Measurements from ENCODE around the gene WDR64.

WDR64 gene

DNA sequence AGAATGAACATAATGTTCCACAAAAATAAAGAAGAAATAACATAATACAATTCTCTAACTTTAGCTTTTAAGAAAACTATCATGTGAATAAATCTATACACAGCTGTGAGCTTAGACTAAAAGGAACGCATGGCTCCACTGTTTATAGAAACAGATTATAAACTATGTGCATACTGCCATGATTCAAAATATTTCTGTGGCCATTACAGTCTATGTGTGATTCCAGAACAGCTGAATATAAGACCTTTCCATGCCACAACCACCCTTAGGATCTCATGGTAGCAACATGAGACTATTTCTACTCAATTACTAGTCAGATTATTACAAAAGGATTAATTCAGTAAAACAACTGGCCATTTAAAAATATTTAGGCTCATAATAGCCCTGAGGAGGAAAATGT, 15.8 kb upstream of the WDR64 start:
- TF ChIP-seq, protein P1, sequence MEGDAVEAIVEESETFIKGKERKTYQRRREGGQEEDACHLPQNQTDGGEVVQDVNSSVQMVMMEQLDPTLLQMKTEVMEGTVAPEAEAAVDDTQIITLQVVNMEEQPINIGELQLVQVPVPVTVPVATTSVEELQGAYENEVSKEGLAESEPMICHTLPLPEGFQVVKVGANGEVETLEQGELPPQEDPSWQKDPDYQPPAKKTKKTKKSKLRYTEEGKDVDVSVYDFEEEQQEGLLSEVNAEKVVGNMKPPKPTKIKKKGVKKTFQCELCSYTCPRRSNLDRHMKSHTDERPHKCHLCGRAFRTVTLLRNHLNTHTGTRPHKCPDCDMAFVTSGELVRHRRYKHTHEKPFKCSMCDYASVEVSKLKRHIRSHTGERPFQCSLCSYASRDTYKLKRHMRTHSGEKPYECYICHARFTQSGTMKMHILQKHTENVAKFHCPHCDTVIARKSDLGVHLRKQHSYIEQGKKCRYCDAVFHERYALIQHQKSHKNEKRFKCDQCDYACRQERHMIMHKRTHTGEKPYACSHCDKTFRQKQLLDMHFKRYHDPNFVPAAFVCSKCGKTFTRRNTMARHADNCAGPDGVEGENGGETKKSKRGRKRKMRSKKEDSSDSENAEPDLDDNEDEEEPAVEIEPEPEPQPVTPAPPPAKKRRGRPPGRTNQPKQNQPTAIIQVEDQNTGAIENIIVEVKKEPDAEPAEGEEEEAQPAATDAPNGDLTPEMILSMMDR (IDR thresholded peaks at IDR 0.05; ENCODE audit: borderline replicate concordance, control extremely low read depth, extremely low read depth, insufficient read depth, missing control alignments): no peak
- DNase-seq (ENCODE audit: low spot score): no peak
- in situ Hi-C loops (cut with MboI; ENCODE audit: low sequenced_read_pairs, unreplicated experiment): no loop called here

DNA sequence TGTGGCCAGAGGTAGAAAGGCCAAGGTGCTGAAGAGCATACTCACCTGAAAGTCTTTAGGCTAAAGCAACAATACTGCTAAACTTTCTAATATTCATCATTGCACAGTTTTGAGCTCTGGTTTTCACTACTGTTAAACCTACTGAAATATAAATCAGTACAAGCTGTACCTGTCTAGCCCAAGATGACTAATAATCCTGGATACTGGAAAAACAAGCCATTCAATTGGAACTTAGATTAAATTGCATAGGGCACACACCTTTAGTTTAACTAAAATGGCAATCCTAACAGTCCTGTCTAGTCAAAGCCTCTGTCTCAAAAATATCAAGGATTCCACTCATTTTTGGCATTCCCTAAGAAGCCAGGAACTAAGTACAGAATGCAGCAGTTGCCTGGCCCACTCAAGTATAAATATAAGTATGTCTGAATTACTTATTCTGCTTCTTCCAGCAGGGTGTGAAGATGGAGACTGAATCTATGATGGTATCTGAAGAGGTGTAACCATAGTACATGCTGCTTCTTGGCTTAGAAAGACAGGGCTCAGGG, 15.0 kb upstream of the WDR64 start:
- TF ChIP-seq, protein P1 (IDR thresholded peaks at IDR 0.05; ENCODE audit: borderline replicate concordance, control extremely low read depth, extremely low read depth, insufficient read depth, missing control alignments): no peak
- no peak for DNase-seq (ENCODE audit: low spot score)
- in situ Hi-C loops (cut with MboI; ENCODE audit: low sequenced_read_pairs, unreplicated experiment): no loop called here

DNA sequence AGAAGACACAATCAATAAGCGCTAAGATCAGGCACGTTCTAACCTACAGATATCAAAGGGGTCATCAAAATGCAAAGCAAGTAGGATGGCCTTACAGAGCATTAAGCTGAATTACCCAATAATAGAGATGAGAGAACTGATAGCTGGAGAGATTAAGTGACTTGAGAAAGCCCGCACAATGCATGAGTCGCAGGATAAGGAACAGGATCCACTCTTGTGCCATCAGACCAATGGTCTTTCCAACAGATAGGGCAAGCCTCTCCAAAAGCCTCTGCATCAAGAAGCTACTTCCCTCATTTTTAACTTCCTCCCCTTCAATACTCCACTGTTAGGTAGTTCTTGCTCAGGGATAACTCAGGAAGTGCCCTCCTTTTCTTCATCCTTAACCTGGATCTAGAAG, 14.5 kb upstream of the WDR64 start:
- in situ Hi-C loops (cut with MboI; ENCODE audit: low sequenced_read_pairs, unreplicated experiment): no loop called here

DNA sequence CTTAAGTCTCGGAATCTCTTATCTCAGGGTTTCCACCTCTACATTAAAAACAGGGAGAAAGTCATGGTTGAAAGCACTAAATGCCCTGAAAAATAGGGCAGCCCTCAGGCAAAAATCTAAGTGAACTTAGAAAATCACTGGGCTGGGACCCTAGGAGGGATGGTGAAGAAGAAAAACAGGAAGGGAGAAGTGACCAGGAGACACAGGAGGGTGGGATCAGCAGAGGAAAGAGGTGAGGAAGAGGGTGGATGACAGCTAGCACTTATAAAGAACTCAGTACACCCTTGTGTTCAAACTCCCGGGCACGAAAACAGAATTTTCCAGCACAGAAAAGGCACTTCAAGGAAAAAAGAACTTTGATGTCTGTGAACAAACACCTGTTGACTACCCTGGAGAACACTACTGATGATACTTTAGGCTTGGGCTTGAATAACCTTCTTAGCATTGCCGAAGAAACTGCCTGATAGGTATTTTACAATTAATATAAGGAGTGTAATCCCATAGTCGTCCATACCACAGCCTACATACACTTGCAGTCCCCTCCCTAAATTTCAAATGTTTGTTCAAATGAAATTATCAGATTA, 13.9 kb upstream of the WDR64 start:
- no peak for DNase-seq (ENCODE audit: low spot score)
- in situ Hi-C loops (cut with MboI; ENCODE audit: low sequenced_read_pairs, unreplicated experiment): no loop called here
- TF ChIP-seq, protein P1 (IDR thresholded peaks at IDR 0.05; ENCODE audit: borderline replicate concordance, control extremely low read depth, extremely low read depth, insufficient read depth, missing control alignments): no peak

More for the DNA sequence above, 14.5 kb upstream of the WDR64 start:
- TF ChIP-seq, protein P1 (IDR thresholded peaks at IDR 0.05; ENCODE audit: borderline replicate concordance, control extremely low read depth, extremely low read depth, insufficient read depth, missing control alignments): no peak
- no peak for DNase-seq (ENCODE audit: low spot score)

DNA sequence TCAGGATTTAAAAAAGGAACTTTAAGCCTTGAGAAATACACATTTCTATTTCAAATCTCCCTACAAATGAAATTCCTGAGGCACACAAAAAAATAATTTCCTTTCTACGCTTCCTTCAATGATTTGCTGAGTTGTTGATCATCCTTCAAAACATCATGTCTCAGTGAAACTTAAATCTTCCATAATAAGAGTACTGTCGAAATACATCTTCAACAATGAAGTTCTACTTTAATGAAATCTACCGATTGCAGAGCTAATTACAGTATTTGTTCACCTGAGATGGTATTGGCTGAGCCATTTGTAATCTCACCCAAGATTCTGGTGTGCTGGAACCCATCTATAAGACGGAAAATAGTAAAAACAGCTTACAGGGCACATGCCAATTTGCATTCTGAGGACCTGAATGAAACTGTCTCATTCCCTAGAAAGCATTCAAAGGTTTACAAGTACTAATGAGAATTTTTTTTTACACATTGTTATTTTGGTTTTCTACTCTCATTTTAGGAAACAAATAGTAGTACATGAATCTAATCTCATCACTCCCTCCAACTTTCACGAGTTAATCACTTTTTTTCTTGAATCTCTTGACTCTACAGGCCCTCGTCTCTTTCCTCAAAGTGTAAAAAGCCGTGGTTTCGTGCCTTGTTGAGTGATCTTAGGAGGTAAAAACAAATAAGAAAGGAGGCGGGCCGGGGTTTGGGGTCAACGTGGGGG, 13.0 kb upstream of the WDR64 start:
- in situ Hi-C loops (cut with MboI; ENCODE audit: low sequenced_read_pairs, unreplicated experiment): no loop called here
- TF ChIP-seq, protein P1 (IDR thresholded peaks at IDR 0.05; ENCODE audit: borderline replicate concordance, control extremely low read depth, extremely low read depth, insufficient read depth, missing control alignments): no peak
- DNase-seq (ENCODE audit: low spot score): peak; percentile 24

DNA sequence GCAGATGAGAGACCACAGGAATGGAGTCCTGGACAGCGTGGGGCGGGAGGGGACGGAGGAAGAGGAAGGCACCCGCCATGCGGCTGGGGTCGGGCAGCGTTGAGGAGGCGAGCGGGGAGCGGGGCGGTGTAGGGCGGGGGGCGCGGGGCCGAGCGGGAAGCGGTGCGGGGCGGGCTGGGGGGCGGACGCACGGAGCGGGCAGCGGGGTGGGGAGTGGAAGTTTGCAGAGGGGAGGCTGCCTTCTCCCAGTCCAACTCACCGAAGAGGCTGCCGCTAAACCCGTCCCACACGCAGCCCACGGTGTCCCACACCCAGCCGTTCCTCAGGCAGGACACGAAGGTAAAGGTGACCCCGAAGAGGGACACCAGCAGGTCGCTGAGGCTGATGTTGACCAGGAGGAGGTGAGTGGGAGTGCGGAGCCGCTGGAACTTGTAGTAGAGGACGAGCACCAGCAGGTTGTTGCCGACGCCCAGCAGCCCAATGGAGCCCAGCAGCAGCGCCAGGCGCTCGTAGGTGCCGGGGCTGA, 12.4 kb upstream of the WDR64 start:
- DNase-seq (ENCODE audit: low spot score): no peak
- TF ChIP-seq, protein P1 (IDR thresholded peaks at IDR 0.05; ENCODE audit: borderline replicate concordance, control extremely low read depth, extremely low read depth, insufficient read depth, missing control alignments): no peak
- in situ Hi-C loops (cut with MboI; ENCODE audit: low sequenced_read_pairs, unreplicated experiment): no loop called here

Measured in GM13976 (cell line).